Stimulated activated CD4-positive, alpha-beta T cell treated with anti-CD3 and anti-CD28 coated beads, Interleukin-15, amount 100 ng/mL, for 1 hour (primary cell): ENCODE data around the gene ADAMTS6.

Experiments
- DNase-seq, 2 donors: peaks; one replicate each; pipeline ENCODE4 v3.0.0-alpha.2; 2020; ENCODE audit warnings: low read depth in 1 of 2, low spot score in 1 of 2

Gene ADAMTS6

GRCh38 chr5:65111961-65112658, 369.6 kb downstream of the ADAMTS6 start:
- no peak for DNase-seq

GRCh38 chr5:65108786-65109743, 372.7 kb downstream of the ADAMTS6 start:
- DNase-seq: no peak

DNA sequence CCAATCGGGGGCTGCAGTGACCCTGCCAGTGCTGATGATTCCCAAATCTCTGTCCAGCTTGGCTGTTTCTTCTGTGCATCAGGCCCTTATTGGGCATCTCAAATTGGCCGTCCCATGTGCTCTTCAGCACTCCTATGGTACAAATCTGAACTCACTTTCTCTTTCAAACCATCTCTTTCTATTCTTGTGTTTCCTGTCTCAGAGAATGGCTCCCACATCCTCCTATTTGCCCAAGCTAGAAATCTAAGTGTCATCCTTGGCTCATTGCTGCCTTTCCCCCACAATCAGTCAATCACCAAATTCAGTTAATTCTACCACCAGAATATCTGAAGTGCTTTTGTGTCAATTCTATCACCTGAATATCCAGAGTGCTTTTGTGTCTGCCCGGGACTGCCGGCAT, 376.4 kb downstream of the ADAMTS6 start:
- DNase-seq: no peak

GRCh38 chr5:65104831-65105230, 376.9 kb downstream of the ADAMTS6 start:
- no peak for DNase-seq

DNA sequence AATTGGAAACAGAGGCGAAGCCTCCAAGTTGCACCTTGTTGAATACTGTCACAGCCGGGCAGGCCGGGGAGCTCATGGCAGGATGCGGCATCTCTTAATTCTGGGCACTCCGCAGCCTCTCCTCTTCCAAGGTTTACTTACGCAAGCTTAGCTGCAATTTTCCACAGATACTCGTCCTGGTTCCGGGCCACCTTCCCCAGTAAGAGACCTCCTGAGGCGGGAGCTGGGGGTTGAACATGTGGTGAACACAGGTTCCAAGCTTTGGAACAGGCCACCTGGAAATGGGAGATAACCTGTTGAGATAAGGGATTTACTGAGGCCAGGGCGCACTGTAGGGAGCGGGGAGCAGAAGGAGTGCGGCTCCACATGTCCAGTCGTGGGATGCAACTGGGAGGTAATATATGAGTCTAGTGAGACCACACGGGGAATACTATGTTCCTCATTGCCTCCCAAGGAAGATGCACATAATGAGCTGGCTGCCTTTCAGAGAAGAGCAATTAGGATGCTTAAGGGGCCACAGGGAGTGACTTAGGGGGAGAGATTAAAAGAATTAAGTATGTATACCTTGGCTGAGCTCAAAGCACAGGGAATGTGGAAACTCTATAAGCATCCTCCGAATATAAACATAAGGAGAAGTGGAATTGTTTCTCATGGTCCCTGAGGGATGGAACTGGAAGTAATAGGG, 377.8 kb downstream of the ADAMTS6 start:
- DNase-seq: no peak

DNA sequence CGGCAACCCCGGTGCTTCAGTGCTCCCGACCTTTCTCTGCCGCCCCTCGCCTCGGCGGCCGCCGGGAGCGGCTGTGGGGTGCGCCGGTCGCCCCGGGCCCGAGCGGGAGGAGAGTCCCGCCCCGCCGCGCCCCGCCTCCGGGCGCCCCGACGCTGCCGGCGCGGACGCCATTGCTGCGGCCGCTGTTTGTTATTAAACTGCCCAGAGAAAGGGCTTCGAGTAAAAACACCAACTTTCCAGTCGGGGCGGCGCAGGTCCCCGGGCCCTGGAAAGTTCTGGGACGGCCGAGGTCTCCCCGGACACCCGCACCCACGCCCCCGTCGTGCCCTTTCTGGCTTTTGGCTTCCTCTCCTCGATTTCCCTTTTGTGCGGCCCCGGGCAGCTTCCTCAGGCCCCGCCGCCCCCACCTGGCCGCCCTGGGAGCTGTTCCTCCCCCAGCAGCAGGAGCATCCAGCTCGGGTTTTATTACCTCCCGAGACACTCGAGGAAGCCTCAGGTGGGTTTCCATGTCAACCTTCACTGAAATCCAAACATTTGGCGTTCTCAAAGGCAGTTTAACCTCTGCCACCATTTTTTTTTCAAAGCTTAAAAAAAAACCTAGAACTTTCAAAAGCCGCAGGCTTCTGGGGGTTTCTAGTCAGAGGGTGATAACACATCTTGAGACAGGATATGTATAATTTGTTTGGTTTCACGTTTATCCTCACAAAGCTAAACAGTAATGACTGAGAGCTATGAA, 378.6 kb downstream of the ADAMTS6 start:
- peak; percentile 20 to 24 for DNase-seq

DNA sequence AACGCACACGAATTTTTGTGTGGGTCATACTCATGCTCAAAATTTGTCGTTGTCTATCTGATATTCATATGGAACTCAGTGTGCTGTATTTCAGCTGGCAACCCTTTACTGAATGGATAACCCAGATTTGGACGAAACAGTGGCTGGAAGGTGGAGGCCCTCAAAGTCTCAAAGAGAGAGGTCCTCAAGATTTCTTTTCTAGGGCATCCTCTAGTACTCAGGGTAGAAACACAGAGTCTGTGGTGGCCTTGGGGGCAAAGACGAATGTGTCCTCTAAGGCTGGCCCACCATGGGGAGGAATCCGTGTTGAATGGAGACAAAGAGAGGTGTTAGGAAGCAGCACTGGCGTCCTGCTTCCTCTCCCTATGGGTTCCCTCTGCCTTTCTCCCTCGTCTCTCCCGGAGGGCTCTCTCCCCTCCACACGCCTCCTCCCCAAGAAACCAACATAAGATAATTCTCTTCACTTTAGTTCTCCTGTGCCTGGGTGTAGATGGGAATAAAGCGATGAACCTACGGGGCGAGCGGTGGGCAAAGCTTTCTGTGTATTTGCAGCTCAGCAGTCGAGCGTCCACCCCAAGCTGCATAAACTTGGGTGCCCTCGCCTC, 379.2 kb downstream of the ADAMTS6 start:
- DNase-seq: no peak

DNA sequence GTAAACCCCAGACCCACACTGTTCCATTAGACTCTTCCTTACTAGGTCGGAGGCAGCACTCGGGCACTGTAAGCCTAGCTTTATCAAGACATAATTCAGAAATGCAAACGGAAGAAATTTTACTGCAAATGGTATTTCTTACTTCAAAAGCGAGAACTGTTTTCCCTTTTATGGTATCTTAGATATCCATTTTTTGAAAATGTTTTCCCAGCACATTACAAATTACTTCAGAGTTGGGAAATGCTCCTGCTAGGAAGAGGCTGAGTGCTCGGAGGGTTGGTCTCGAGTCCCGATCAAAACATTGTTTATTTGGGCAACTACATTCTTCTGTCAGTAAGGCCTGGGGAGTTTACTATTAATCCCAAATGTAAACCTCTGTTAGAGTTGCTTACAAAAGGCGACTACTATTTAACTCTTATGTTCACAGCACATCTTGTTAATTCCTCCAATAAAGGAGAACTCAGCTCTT, 380.1 kb downstream of the ADAMTS6 start:
- DNase-seq: no peak

- DNase-seq: no peak
These were observed 380.6 kb downstream of the ADAMTS6 start for GRCh38 chr5:65100911-65101631.
